Breast epithelium (tissue), 3 donors: Measurements from ENCODE around the gene OR7G3.

Experiments
- CTCF ChIP-seq, 3 donors: fragments of 450-650 bp; IDR thresholded peaks; one replicate each; pipeline ENCODE4 v1.5.1; 2016 to 2017; ENCODE audit warnings: antibody characterized with exemption in 3 of 3, mild to moderate bottlenecking in 3 of 3, moderate library complexity in 3 of 3
- POLR2A ChIP-seq: fragments of 450-650 bp; IDR thresholded peaks from one replicate; pipeline ENCODE4 v1.6.1; 2016; ENCODE audit warnings: antibody characterized with exemption, mild to moderate bottlenecking, moderate library complexity
- POLR2AphosphoS5 ChIP-seq, 3 donors: sonication (generic); formaldehyde crosslinking; IDR thresholded peaks; one replicate each; pipeline ENCODE4 v1.6.1; 2017; ENCODE audit warnings: antibody characterized with exemption in 3 of 3

GRCh38 chr19:9150650-9151049, 23.9 kb upstream of the OR7G3 start:
- TF ChIP-seq CTCF (IDR thresholded peaks at IDR 0.05) = no peak
- TF ChIP-seq POLR2A = no peak
- TF ChIP-seq POLR2AphosphoS5 (IDR thresholded peaks at IDR 0.05) = no peak
